ENCODE measurements around the gene NPB. TPM values are rescaled to one million over a fixed set of nuclear protein-coding genes. Genes with fewer than 3 reads are reported as not detected.

Gene NPB
- total and polyA plus RNA-seq, 4 donors = 0.58 to 2.4 (median 1.0) TPM; not detected in 1

DNA sequence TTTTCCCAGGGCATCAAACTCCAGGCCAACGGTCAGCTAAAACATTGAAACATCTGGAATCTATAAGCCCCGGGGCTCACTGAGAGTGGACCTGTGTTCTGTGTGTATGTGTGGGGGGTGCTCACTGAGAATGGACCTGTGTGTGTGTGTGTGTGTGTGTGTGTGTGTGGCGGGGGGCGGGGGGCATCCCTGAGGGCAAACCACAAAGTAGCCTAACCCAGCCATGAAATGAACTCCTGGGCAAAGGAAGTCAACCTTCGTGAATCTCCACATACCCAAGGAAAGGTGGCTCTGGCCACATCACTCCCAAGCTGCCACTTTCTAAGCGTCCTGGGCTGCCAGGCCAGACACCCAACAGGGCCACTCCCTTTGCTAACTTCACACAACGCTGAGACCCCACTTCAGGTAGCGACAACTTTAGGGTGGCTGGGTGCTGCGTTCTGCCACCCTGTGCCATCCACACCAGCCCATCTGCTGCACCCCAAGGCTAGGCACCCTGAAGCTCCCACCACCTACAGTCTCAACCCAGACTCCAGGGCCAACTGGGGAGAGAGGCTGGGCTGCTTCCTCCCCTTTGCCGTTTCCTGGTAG is 23.9 kb downstream of the NPB start:
- DNase-seq = no peak
- peaks cover 0 to 3% of the 10 kb centered on the region in 2 donors for H3K36me3 ChIP-seq (ENCODE audit: control insufficient read depth in 1 of 2, insufficient read depth in 2 of 2, low read length in 1 of 2)
- peak overlapping the region in 1 of 2 donors; percentile 9 for H3K27ac ChIP-seq (ENCODE audit: low read depth in 1 of 2, low read length in 2 of 2)
- H3K4me3 ChIP-seq (ENCODE audit: low read length in 2 of 2) = no peak overlapping the region
- no peak for ATAC-seq (ENCODE audit: low FRiP score)
- H3K9me3 ChIP-seq (ENCODE audit: control insufficient read depth, low read length) = no peaks in the 10 kb centered on the region
- intact Hi-C loops (cut with DNase I) = no loop called here
- WGBS, 2 donors = 52 to 57% methylated on average over 10 of the region's 10 CpGs
- no peaks in the 10 kb centered on the region for H3K4me1 ChIP-seq (ENCODE audit: control insufficient read depth in 1 of 2, insufficient read depth in 2 of 2, low read length in 2 of 2)
- no peaks in the 10 kb centered on the region for H3K27me3 ChIP-seq (ENCODE audit: control insufficient read depth in 1 of 2, insufficient read depth in 2 of 2, low read length in 1 of 2)

- H3K27ac ChIP-seq (ENCODE audit: low read depth in 1 of 2, low read length in 2 of 2) = peak overlapping the region; percentile 11 to 14
- intact Hi-C loops (cut with DNase I) = no loop called here
- DNase-seq (peak; percentile 90 to 91), ATAC-seq (ENCODE audit: low FRiP score) (peak; percentile 73)
- no peaks in the 10 kb centered on the region for H3K4me1 ChIP-seq (ENCODE audit: control insufficient read depth in 1 of 2, insufficient read depth in 2 of 2, low read length in 2 of 2)
- peak overlapping the region; percentile 90 to 91 for H3K4me3 ChIP-seq (ENCODE audit: low read length in 2 of 2)
- H3K9me3 ChIP-seq (ENCODE audit: control insufficient read depth, low read length) = no peaks in the 10 kb centered on the region
- WGBS, 2 donors = 0 to 1% methylated on average over 30 to 46 of the region's 46 CpGs
- H3K27me3 ChIP-seq (ENCODE audit: control insufficient read depth in 1 of 2, insufficient read depth in 2 of 2, low read length in 1 of 2) = no peaks in the 10 kb centered on the region
- peaks cover 0 to 3% of the 10 kb centered on the region in 2 donors for H3K36me3 ChIP-seq (ENCODE audit: control insufficient read depth in 1 of 2, insufficient read depth in 2 of 2, low read length in 1 of 2)
Measured at GRCh38 chr17:81926451-81927151, 24.6 kb downstream of the NPB start.

DNA sequence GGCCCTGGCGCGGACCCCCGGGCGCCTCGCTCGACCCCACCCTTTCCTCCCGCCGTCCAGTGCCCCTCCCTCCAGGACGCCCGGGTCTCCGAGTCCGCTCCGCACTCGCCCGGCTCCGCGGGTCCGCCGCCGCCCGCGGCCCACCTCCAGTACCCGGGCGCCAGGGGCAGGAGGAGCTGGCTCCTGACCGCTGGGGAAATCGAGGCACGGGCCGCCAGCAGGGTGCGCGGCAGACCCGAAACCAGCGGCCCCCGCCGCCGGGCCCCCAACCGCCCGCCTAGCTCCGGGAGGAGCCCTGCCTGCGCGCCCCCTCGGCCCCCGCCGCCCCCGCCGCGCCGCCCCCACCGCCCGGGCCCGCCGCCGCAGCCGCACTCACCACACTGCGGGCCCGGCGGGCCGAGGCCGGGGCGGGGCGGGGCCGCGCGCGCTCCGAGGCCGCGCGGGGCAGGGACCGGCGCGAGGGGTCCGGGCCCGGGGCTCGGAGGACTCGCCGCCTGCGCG is 25.2 kb downstream of the NPB start:
- H3K4me3 ChIP-seq (ENCODE audit: low read length in 2 of 2) = peak overlapping the region; percentile 90 to 91
- ATAC-seq (ENCODE audit: low FRiP score) (no peak), DNase-seq (peak; percentile 53 to 82)
- WGBS, 2 donors = 0 to 1% methylated on average over 21 to 78 of the region's 78 CpGs
- H3K36me3 ChIP-seq (ENCODE audit: control insufficient read depth in 1 of 2, insufficient read depth in 2 of 2, low read length in 1 of 2) = peaks cover 0 to 2% of the 10 kb centered on the region in 2 donors
- peak overlapping the region; percentile 14 to 53 for H3K27ac ChIP-seq (ENCODE audit: low read depth in 1 of 2, low read length in 2 of 2)
- intact Hi-C loops (cut with DNase I) = no loop called here
- no peaks in the 10 kb centered on the region for H3K27me3 ChIP-seq (ENCODE audit: control insufficient read depth in 1 of 2, insufficient read depth in 2 of 2, low read length in 1 of 2)
- no peaks in the 10 kb centered on the region for H3K9me3 ChIP-seq (ENCODE audit: control insufficient read depth, low read length)
- no peaks in the 10 kb centered on the region for H3K4me1 ChIP-seq (ENCODE audit: control insufficient read depth in 1 of 2, insufficient read depth in 2 of 2, low read length in 2 of 2)

DNA sequence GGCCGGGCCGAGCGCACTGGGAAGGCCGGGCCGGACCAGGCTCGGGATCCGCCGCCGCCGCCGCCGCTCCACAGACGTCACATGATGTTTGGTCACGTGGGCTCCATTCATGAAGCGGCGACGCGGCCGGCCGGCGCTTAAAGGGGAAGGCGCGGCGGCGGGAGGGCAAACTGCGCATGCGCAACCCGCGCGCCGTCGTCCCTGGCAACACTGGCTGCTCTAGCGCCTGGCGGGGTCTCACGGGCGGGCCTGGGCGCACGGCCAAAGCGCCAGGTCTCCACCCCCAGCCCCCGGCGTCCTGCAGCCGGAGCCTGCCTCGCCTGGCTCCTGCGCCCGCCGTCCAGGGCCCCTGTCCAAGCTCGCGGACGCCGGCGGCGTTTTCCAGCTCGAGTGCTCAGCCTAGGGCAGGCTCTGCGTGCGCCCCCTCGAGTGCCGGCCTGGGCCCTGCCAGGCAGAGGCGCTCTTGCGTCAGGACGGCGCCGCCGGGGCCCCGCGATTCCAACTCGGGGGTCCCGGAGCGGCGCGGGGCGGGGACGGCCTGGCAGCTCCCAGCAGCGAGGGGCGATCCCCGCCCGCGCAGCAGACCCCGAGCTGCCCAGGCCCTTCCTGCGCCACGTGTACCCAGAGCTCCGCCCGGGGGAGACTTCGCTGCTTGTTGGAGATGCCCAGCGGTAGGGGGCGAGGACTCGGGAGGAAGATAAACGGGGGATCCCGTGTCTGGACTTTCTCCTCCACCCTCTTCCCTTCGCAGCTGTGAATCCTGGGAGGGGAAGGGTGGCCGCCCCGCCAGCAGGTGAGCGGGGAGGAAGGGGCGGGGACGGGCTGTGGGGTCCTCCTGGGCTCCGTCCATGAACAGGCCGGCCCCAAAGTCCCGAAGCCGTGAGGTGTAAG is 25.9 kb downstream of the NPB start, which contains the start of gene MAFG:
Gene MAFG (minus strand): TSS at position 83 of the 891 bp plus-strand sequence. CDS start 4,550 bp downstream, outside the sequence.
- Histone ChIP-seq H3K36me3 (ENCODE audit: control insufficient read depth in 1 of 2, insufficient read depth in 2 of 2, low read length in 1 of 2) (no peaks in the 10 kb centered on the region), H3K9me3 (ENCODE audit: control insufficient read depth, low read length) (no peaks in the 10 kb centered on the region), H3K27me3 (ENCODE audit: control insufficient read depth in 1 of 2, insufficient read depth in 2 of 2, low read length in 1 of 2) (no peaks in the 10 kb centered on the region), H3K27ac (ENCODE audit: low read depth in 1 of 2, low read length in 2 of 2) (peak within 1 kb of the TSS; percentile 14 to 53), H3K4me1 (ENCODE audit: control insufficient read depth in 1 of 2, insufficient read depth in 2 of 2, low read length in 2 of 2) (no peaks in the 10 kb centered on the region), H3K4me3 (ENCODE audit: low read length in 2 of 2) (peak within 1 kb of the TSS; percentile 90 to 91)
- DNase-seq = peak; percentile 95 to 98
- WGBS, 2 donors = 1% methylated on average over 78 to 98 of the region's 98 CpGs
- ATAC-seq (ENCODE audit: low FRiP score) = peak; percentile 79
- intact Hi-C loops (cut with DNase I) = no loop called here

- Histone ChIP-seq H3K27me3 (ENCODE audit: control insufficient read depth in 1 of 2, insufficient read depth in 2 of 2, low read length in 1 of 2) (no peaks in the 10 kb centered on the region), H3K9me3 (ENCODE audit: control insufficient read depth, low read length) (no peaks in the 10 kb centered on the region), H3K36me3 (ENCODE audit: control insufficient read depth in 1 of 2, insufficient read depth in 2 of 2, low read length in 1 of 2) (no peaks in the 10 kb centered on the region), H3K4me1 (ENCODE audit: control insufficient read depth in 1 of 2, insufficient read depth in 2 of 2, low read length in 2 of 2) (no peaks in the 10 kb centered on the region), H3K4me3 (ENCODE audit: low read length in 2 of 2) (no peak overlapping the region), H3K27ac (ENCODE audit: low read depth in 1 of 2, low read length in 2 of 2) (no peak overlapping the region)
- intact Hi-C loops (cut with DNase I) = no loop called here
- WGBS, 2 donors = 43 to 45% methylated on average over 43 to 44 of the region's 44 CpGs
- ATAC-seq (ENCODE audit: low FRiP score) (no peak), DNase-seq (peak; percentile 45 to 77)
Measured at GRCh38 chr17:81928544-81929252, 26.7 kb downstream of the NPB start.

- 94 to 96% methylated on average over 31 of the region's 31 CpGs for WGBS, 2 donors
- H3K4me3 ChIP-seq (ENCODE audit: low read length in 2 of 2) = no peak overlapping the region
- no peak overlapping the region for H3K27ac ChIP-seq (ENCODE audit: low read depth in 1 of 2, low read length in 2 of 2)
- H3K4me1 ChIP-seq (ENCODE audit: control insufficient read depth in 1 of 2, insufficient read depth in 2 of 2, low read length in 2 of 2) = no peaks in the 10 kb centered on the region
- no peaks in the 10 kb centered on the region for H3K27me3 ChIP-seq (ENCODE audit: control insufficient read depth in 1 of 2, insufficient read depth in 2 of 2, low read length in 1 of 2)
- DNase-seq = peak; percentile 47 to 75
- no peak for ATAC-seq (ENCODE audit: low FRiP score)
- intact Hi-C loops (cut with DNase I) = no loop called here
- no peaks in the 10 kb centered on the region for H3K36me3 ChIP-seq (ENCODE audit: control insufficient read depth in 1 of 2, insufficient read depth in 2 of 2, low read length in 1 of 2)
- H3K9me3 ChIP-seq (ENCODE audit: control insufficient read depth, low read length) = no peaks in the 10 kb centered on the region
Measured at GRCh38 chr17:81929253-81930141, 27.5 kb downstream of the NPB start.

- no peak overlapping the region for H3K4me3 ChIP-seq (ENCODE audit: low read length in 2 of 2)
- H3K36me3 ChIP-seq (ENCODE audit: control insufficient read depth in 1 of 2, insufficient read depth in 2 of 2, low read length in 1 of 2) = no peaks in the 10 kb centered on the region
- ATAC-seq (ENCODE audit: low FRiP score) = no peak
- H3K9me3 ChIP-seq (ENCODE audit: control insufficient read depth, low read length) = no peaks in the 10 kb centered on the region
- no peak overlapping the region for H3K27ac ChIP-seq (ENCODE audit: low read depth in 1 of 2, low read length in 2 of 2)
- no peaks in the 10 kb centered on the region for H3K27me3 ChIP-seq (ENCODE audit: control insufficient read depth in 1 of 2, insufficient read depth in 2 of 2, low read length in 1 of 2)
- 65 to 69% methylated on average over 20 of the region's 20 CpGs for WGBS, 2 donors
- H3K4me1 ChIP-seq (ENCODE audit: control insufficient read depth in 1 of 2, insufficient read depth in 2 of 2, low read length in 2 of 2) = no peaks in the 10 kb centered on the region
- intact Hi-C loops (cut with DNase I) = no loop called here
- peak in 1 of 2 donors; percentile 50 for DNase-seq
Measured at GRCh38 chr17:81930142-81931125, 28.4 kb downstream of the NPB start.

All from aorta (tissue), 5 donors.